Activated T-helper 2 cell treated with anti-CD3 and anti-CD28 coated beads, Interferon-gamma antibody, Interleukin-2, Interleukin-4, amounts not matched to agents 10 μg/mL and 5 μg/mL and 100 μg/mL, durations not matched to agents 14 hours and 24 hours and 36 hours (primary cell): ENCODE data around the gene MYCN. TPM values are rescaled to one million over a fixed set of nuclear protein-coding genes. Genes with fewer than 3 reads are reported as not detected.

Experiments used
- DNase-seq: peaks from one replicate; pipeline ENCODE4 v3.0.0; 2021; ENCODE audit warnings: low spot score
- H3K27ac Mint-ChIP-seq: one replicate; pipeline ENCODE4 v1.8.0; 2021; ENCODE audit warnings: mixed read lengths
- H3K27me3 Mint-ChIP-seq: one replicate; pipeline ENCODE4 v1.8.0; 2021; ENCODE audit warnings: low read depth, mixed read lengths
- H3K36me3 Mint-ChIP-seq: one replicate; pipeline ENCODE4 v1.8.0; 2021; ENCODE audit warnings: low read depth, mixed read lengths
- H3K4me1 Mint-ChIP-seq: one replicate; pipeline ENCODE4 v1.8.0; 2021; ENCODE audit warnings: low read depth, mixed read lengths
- H3K4me3 Mint-ChIP-seq: one replicate; pipeline ENCODE4 v1.8.0; 2021; ENCODE audit warnings: low read depth, mild to moderate bottlenecking, moderate library complexity, mixed read lengths
- H3K9me3 Mint-ChIP-seq: one replicate; pipeline ENCODE4 v1.8.0; 2021; ENCODE audit warnings: mixed read lengths
- intact Hi-C: fragments of 100-400 bp; cut with micrococcal nuclease; formaldehyde crosslinking; loops from one replicate; pipeline ENCODE4 v1.15.1; 2023
- total RNA-seq: library from RNA; stranded (reverse); gene quantifications from 2 replicates; pipeline ENCODE4 v1.2.3, GENCODE V29; 2022

Gene MYCN
- total RNA-seq, 1 donor from 2014 or later = not detected

DNA sequence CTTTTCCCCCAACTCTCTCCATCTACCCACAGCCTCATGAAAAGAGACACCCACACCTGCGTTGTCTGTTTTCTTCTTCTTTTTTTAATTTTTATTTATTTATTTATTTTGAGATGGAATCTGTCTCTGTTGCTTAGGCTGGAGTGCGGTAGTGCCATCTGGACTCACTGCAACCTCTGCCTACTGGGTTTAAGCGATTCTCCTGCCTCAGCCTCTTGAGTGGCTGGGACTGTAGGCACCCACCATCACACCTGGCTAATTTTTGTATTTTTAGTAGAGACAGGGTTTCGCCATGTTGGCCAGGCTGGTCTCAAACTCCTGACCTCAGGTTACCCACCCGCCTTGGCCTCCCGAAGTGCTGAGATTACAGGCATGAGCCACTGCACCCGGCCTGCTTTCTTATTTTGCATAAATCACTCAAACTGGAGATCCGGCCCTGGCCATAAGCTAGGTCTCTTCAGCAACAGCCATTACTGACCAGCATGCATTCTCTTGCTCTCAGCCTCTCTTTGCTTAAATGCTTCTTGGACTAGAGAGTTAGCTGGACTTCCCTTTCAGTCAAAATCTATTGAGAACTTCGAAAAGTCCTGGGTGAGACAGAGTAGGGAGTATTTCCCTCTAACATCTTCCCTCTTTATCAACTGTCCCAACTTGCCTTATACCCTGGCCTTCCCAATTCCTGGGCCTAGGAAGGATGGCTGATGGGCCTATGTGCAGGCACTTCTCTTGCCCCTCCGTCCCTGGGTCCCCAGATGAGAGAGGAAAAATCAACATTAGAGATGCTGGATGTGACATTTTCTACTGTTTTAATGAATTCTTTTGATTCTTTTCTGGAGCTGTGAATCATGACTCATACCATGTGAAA, 27.3 kb downstream of the MYCN start:
- Mint-ChIP-seq H3K4me1 (peaks cover 26% of the 10 kb centered on the region), H3K4me3 (no peak overlapping the region), H3K27ac (no peak overlapping the region), H3K9me3 (no peaks in the 10 kb centered on the region), H3K27me3 (no peaks in the 10 kb centered on the region), H3K36me3 (no peaks in the 10 kb centered on the region)
- intact Hi-C loops = no loop called here
- DNase-seq = no peak

- Mint-ChIP-seq H3K4me3 (no peak overlapping the region), H3K36me3 (no peaks in the 10 kb centered on the region)
- DNase-seq = no peak
These were observed 28.2 kb downstream of the MYCN start for GRCh38 chr2:15968280-15969178.

GRCh38 chr2:15969214-15969613, 28.9 kb downstream of the MYCN start:
- Mint-ChIP-seq H3K4me3 (no peak overlapping the region), H3K4me1 (peaks cover 34% of the 10 kb centered on the region), H3K27me3 (no peaks in the 10 kb centered on the region), H3K27ac (no peak overlapping the region), H3K9me3 (no peaks in the 10 kb centered on the region), H3K36me3 (no peaks in the 10 kb centered on the region)
- no peak for DNase-seq
- intact Hi-C loops = no loop called here

More at GRCh38 chr2:15968280-15969178, 28.2 kb downstream of the MYCN start:
- intact Hi-C loops = no loop called here
- Mint-ChIP-seq H3K27ac (no peak overlapping the region), H3K27me3 (no peaks in the 10 kb centered on the region), H3K4me1 (peaks cover 30% of the 10 kb centered on the region), H3K9me3 (no peaks in the 10 kb centered on the region)

DNA sequence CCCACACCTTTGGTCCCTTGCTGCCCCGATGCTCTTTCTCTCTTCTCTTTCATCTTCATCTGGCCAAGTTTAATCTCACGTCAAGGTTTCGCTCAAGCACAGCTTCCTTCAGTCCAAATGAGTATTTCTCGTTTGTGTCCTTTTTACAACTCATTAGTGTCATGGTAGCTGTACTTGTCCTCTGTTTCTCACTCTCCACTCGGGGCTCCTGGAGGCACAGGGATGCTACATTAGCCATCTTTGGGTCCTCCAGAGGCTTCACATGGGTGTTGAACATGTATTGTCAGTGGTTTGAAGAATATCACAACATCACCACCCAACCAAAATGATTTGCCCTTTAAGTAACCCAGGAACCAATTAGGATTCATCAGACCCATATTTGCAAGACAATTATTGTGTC, 30.4 kb downstream of the MYCN start:
- no peaks in the 10 kb centered on the region for H3K36me3 Mint-ChIP-seq
- H3K27me3 Mint-ChIP-seq = no peaks in the 10 kb centered on the region
- H3K27ac Mint-ChIP-seq = no peak overlapping the region
- H3K9me3 Mint-ChIP-seq = no peaks in the 10 kb centered on the region
- H3K4me1 Mint-ChIP-seq = peaks cover 29% of the 10 kb centered on the region
- intact Hi-C loops = no loop called here
- no peak for DNase-seq
- H3K4me3 Mint-ChIP-seq = no peak overlapping the region

DNA sequence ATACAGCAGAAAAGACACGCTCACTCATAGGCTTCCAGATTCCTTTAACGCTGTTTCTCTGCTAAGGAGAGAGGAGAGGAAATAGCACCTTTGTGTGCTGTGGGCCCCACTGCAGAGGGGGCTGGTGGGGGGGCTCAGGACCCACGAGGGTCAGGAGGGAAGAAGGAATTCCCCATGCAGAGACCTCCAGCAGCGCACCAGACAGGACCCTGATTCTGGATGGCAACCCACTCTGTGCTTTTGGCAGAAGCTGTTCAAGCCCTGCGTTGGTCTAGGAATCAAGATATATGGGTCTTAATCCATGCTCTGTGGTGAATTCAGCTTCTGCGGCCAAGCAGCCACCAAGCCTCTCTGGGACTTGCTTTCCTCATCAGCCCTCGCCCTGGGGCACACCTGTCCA, 31.0 kb downstream of the MYCN start:
- DNase-seq = no peak
- H3K36me3 Mint-ChIP-seq = no peaks in the 10 kb centered on the region

GRCh38 chr2:15971831-15972522, 31.6 kb downstream of the MYCN start:
- no peak overlapping the region for H3K27ac Mint-ChIP-seq
- no peaks in the 10 kb centered on the region for H3K9me3 Mint-ChIP-seq
- intact Hi-C loops = no loop called here
- DNase-seq = no peak
- H3K36me3 Mint-ChIP-seq = no peaks in the 10 kb centered on the region
- no peak overlapping the region for H3K4me3 Mint-ChIP-seq
- no peaks in the 10 kb centered on the region for H3K27me3 Mint-ChIP-seq
- peaks cover 23% of the 10 kb centered on the region for H3K4me1 Mint-ChIP-seq

More for the DNA sequence above, 31.0 kb downstream of the MYCN start:
- peaks cover 24% of the 10 kb centered on the region for H3K4me1 Mint-ChIP-seq
- no peak overlapping the region for H3K4me3 Mint-ChIP-seq
- H3K27me3 Mint-ChIP-seq = no peaks in the 10 kb centered on the region
- no peaks in the 10 kb centered on the region for H3K9me3 Mint-ChIP-seq
- no peak overlapping the region for H3K27ac Mint-ChIP-seq
- intact Hi-C loops = no loop called here

- Mint-ChIP-seq H3K4me1 (peaks cover 16% of the 10 kb centered on the region), H3K36me3 (no peaks in the 10 kb centered on the region), H3K27me3 (no peaks in the 10 kb centered on the region), H3K9me3 (no peaks in the 10 kb centered on the region), H3K27ac (no peak overlapping the region), H3K4me3 (no peak overlapping the region)
- intact Hi-C loops = no loop called here
- no peak for DNase-seq
These were observed 33.4 kb downstream of the MYCN start for GRCh38 chr2:15973481-15974401.

DNA sequence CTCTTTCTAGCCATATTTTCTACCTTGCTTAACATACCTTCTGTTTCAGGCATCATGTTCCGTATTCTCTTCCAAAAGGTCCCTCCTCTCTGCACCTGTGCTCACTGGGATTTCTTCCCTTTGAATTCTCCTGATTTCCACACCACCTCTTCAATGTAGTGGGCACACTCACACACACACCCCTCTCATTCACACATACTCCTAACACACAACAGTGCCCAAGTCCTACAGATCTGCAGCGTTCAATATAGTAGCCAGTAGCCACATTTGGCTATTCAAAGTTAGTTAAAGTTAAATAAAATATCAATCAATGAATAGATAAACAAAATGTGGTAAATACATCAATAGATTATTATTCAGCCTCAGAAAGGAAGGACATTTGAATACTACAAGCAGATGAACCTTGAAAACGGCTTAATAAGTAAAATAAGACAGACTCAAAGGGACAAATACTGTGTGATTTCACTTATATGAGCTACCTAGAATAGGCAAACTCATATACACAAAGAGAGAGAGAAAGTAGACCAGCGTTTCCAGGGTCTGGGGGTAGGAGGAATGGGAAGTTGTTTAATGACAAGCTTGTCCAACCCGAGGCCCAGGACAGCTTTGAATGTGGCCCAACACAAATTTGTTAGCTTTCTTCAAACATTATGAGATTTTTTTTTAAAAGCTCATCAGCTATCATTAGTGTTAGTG, 34.4 kb downstream of the MYCN start:
- intact Hi-C loops = no loop called here
- Mint-ChIP-seq H3K27me3 (no peaks in the 10 kb centered on the region), H3K27ac (no peak overlapping the region), H3K9me3 (no peaks in the 10 kb centered on the region), H3K36me3 (no peaks in the 10 kb centered on the region), H3K4me1 (peaks cover 9% of the 10 kb centered on the region), H3K4me3 (no peak overlapping the region)
- DNase-seq = no peak

DNA sequence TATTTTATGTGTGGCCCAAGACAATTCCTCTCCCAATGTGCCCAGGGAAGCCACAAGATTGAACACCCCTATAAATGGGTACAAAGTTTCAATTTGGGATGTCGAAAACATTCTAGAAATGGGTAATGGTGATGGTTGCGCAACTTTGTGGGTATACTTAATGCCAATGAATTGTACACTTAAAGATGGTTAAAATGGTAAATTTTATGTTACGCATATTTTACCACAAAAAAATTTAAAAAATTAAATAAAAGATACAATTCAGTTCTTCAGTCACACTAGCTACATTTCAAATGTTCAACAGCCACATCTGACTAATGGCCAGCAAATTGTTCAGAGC, 34.9 kb downstream of the MYCN start:
- Mint-ChIP-seq H3K9me3 (no peaks in the 10 kb centered on the region), H3K36me3 (no peaks in the 10 kb centered on the region), H3K4me1 (peaks cover 7% of the 10 kb centered on the region), H3K27me3 (no peaks in the 10 kb centered on the region), H3K4me3 (no peak overlapping the region), H3K27ac (no peak overlapping the region)
- no peak for DNase-seq
- intact Hi-C loops = no loop called here

DNA sequence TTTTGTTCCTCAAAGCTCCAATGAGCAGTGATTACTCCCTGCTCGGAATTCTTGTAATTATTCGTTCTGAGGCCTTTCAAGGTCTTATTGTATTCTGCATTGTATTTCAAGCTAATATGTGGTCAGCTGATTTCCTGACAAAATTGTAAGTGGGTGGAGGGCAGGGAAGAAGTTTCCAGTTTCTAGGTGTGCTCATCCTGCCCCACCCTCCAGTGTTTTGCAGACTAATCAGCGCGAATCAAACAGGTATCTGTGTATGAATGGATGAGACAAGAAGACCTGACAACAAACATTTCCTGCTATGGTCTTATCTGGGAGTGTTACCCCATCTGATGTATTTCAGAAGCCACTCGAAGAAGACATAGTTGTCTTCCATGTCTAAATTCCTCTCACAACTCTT, 35.3 kb downstream of the MYCN start:
- Mint-ChIP-seq H3K4me1 (peaks cover 7% of the 10 kb centered on the region), H3K36me3 (no peaks in the 10 kb centered on the region), H3K4me3 (no peak overlapping the region), H3K27me3 (no peaks in the 10 kb centered on the region), H3K9me3 (no peaks in the 10 kb centered on the region), H3K27ac (no peak overlapping the region)
- no peak for DNase-seq
- intact Hi-C loops = no loop called here

DNA sequence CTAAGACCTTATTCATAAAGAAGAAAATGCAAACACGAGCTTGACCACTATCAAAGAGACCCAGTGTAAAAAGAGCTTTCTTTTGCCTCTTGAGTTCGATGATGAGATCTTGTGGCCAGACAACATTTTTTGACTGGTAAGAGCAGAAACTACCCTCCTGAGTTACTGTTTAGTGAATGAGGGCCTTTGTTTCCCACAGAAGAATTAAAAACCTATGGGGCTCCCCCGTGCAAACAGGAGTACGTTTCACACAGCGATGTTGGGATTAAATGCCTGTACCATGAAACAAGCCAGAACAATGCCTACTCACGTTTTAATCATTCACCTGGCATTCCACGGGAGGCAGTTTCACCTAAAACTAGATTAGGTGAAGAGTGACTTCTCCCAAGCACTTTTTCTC, 36.0 kb downstream of the MYCN start:
- Mint-ChIP-seq H3K9me3 (no peaks in the 10 kb centered on the region), H3K4me3 (no peak overlapping the region), H3K27me3 (no peaks in the 10 kb centered on the region), H3K36me3 (no peaks in the 10 kb centered on the region), H3K27ac (no peak overlapping the region), H3K4me1 (peaks cover 7% of the 10 kb centered on the region)
- DNase-seq = no peak
- intact Hi-C loops = no loop called here
